ENCODE results near the gene COL5A2. TPM values are rescaled to one million over a fixed set of nuclear protein-coding genes. Genes with fewer than 3 reads are reported as not detected.

Gene COL5A2
- total and polyA plus RNA-seq, 10 of the 15 experiments (the other 5 are each of a cell fraction or from before 2014, with no cell fraction given), result 0.04 to 0.85 (median 0.39) TPM

DNA sequence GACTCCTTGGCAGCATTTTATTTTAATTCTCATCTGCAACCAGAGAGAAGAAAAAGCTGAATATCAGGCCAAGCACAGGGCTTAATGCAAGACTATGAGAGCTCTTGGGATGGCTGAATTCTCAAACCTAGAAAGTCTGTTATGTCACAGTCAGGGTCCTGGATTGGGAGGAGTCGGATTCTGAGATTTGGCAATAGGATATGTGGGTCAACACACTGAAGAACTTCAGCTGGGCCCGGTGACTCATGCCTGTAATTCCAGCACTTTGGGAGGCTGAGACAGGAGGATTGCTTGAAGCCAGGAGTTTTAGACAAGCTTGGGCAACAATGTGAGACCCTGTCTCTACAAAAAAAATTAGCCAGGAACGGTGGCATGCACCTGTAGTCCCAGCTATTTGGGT, 103.0 kb downstream of the COL5A2 start (continued):
- TF ChIP-seq, protein P1, sequence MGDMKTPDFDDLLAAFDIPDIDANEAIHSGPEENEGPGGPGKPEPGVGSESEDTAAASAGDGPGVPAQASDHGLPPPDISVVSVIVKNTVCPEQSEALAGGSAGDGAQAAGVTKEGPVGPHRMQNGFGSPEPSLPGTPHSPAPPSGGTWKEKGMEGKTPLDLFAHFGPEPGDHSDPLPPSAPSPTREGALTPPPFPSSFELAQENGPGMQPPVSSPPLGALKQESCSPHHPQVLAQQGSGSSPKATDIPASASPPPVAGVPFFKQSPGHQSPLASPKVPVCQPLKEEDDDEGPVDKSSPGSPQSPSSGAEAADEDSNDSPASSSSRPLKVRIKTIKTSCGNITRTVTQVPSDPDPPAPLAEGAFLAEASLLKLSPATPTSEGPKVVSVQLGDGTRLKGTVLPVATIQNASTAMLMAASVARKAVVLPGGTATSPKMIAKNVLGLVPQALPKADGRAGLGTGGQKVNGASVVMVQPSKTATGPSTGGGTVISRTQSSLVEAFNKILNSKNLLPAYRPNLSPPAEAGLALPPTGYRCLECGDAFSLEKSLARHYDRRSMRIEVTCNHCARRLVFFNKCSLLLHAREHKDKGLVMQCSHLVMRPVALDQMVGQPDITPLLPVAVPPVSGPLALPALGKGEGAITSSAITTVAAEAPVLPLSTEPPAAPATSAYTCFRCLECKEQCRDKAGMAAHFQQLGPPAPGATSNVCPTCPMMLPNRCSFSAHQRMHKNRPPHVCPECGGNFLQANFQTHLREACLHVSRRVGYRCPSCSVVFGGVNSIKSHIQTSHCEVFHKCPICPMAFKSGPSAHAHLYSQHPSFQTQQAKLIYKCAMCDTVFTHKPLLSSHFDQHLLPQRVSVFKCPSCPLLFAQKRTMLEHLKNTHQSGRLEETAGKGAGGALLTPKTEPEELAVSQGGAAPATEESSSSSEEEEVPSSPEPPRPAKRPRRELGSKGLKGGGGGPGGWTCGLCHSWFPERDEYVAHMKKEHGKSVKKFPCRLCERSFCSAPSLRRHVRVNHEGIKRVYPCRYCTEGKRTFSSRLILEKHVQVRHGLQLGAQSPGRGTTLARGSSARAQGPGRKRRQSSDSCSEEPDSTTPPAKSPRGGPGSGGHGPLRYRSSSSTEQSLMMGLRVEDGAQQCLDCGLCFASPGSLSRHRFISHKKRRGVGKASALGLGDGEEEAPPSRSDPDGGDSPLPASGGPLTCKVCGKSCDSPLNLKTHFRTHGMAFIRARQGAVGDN (IDR thresholded peaks at IDR 0.05), result no peak
- no peak for TF ChIP-seq BHLHE40 (IDR thresholded peaks at IDR 0.05; ENCODE audit: borderline replicate concordance in 1 of 2, low read depth in 2 of 2, low read length in 1 of 2)
- TF ChIP-seq, protein P2, sequence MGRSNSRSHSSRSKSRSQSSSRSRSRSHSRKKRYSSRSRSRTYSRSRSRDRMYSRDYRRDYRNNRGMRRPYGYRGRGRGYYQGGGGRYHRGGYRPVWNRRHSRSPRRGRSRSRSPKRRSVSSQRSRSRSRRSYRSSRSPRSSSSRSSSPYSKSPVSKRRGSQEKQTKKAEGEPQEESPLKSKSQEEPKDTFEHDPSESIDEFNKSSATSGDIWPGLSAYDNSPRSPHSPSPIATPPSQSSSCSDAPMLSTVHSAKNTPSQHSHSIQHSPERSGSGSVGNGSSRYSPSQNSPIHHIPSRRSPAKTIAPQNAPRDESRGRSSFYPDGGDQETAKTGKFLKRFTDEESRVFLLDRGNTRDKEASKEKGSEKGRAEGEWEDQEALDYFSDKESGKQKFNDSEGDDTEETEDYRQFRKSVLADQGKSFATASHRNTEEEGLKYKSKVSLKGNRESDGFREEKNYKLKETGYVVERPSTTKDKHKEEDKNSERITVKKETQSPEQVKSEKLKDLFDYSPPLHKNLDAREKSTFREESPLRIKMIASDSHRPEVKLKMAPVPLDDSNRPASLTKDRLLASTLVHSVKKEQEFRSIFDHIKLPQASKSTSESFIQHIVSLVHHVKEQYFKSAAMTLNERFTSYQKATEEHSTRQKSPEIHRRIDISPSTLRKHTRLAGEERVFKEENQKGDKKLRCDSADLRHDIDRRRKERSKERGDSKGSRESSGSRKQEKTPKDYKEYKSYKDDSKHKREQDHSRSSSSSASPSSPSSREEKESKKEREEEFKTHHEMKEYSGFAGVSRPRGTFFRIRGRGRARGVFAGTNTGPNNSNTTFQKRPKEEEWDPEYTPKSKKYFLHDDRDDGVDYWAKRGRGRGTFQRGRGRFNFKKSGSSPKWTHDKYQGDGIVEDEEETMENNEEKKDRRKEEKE (IDR thresholded peaks at IDR 0.05), result no peak
- no peak for TF ChIP-seq TCF12 (IDR thresholded peaks at IDR 0.05; ENCODE audit: low read depth, low read length)
- TF ChIP-seq, protein P3, sequence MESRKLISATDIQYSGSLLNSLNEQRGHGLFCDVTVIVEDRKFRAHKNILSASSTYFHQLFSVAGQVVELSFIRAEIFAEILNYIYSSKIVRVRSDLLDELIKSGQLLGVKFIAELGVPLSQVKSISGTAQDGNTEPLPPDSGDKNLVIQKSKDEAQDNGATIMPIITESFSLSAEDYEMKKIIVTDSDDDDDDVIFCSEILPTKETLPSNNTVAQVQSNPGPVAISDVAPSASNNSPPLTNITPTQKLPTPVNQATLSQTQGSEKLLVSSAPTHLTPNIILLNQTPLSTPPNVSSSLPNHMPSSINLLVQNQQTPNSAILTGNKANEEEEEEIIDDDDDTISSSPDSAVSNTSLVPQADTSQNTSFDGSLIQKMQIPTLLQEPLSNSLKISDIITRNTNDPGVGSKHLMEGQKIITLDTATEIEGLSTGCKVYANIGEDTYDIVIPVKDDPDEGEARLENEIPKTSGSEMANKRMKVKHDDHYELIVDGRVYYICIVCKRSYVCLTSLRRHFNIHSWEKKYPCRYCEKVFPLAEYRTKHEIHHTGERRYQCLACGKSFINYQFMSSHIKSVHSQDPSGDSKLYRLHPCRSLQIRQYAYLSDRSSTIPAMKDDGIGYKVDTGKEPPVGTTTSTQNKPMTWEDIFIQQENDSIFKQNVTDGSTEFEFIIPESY (IDR thresholded peaks at IDR 0.05), result no peak
- no peak for TF ChIP-seq ZBED1 (IDR thresholded peaks at IDR 0.05; ENCODE audit: borderline replicate concordance)
- no peak for TF ChIP-seq FOS (IDR thresholded peaks at IDR 0.05; ENCODE audit: borderline replicate concordance, extremely low read depth, insufficient read length)

Data from GM12878 (cell line).